ENCODE data around the gene CARD11. TPM values are rescaled to one million over a fixed set of nuclear protein-coding genes. Genes with fewer than 3 reads are reported as not detected.

CARD11 gene
- total and polyA plus RNA-seq, 2 of the 4 experiments (the other 2 are of a cell fraction) = 0.18 to 0.26 TPM

- Histone ChIP-seq H2BK15ac (ENCODE audit: low read depth, low read length) (no peak overlapping the region), H3K23ac (ENCODE audit: low read depth, low read length) (no peak overlapping the region)
- CTCF ChIA-PET = no interaction called here
Observed at GRCh38 chr7:2897023-2897422, 146.6 kb downstream of the CARD11 start.

More at GRCh38 chr7:2897023-2897422, 146.6 kb downstream of the CARD11 start:
- intact Hi-C loops (cut with micrococcal nuclease) = no loop called here
- no peak overlapping the region for H3K14ac ChIP-seq (replicated peaks; ENCODE audit: low read depth, low read length)
- H3K9me3 ChIP-seq (ENCODE audit: control insufficient read depth, insufficient read depth, low read length) = peaks cover 4% of the 10 kb centered on the region
- H2AK9ac ChIP-seq (replicated peaks; ENCODE audit: low read depth, low read length, poor library complexity) = no peak overlapping the region
- ATAC-seq (ENCODE audit: low read depth) (no peak), DNase-seq (no peak)
- H2BK120ac ChIP-seq (ENCODE audit: low read depth, low read length) = no peak overlapping the region
- H3K27me3 ChIP-seq (ENCODE audit: control insufficient read depth, insufficient read depth, low read length) = no peaks in the 10 kb centered on the region; the same call in 1 of the 2 replicates
- no peak overlapping the region for H2AK5ac ChIP-seq (ENCODE audit: low read depth, low read length)
- no peak overlapping the region for H2BK20ac ChIP-seq (ENCODE audit: low read depth, low read length)
- H2BK5ac ChIP-seq (ENCODE audit: low read depth, low read length, poor library complexity, severe bottlenecking) = no peak overlapping the region
- in situ Hi-C loops (cut with MboI; ENCODE audit: low sequenced_read_pairs) = no loop called here
- no peak overlapping the region for H3K27ac ChIP-seq (ENCODE audit: insufficient read depth, low read length)
- no TSS peak for BruUV-seq (replicated peaks)
- no peak overlapping the region for H2AFZ ChIP-seq (replicated peaks; ENCODE audit: low read length, poor library complexity)
- no peak overlapping the region for H3K4ac ChIP-seq (ENCODE audit: low read depth, low read length)
- H3K36me3 ChIP-seq (ENCODE audit: control insufficient read depth, insufficient read depth, low read length) = no peaks in the 10 kb centered on the region
- no peak overlapping the region for H3K9ac ChIP-seq (ENCODE audit: low read depth, low read length)
- no peaks in the 10 kb centered on the region for H4K20me1 ChIP-seq (ENCODE audit: insufficient read depth, low read length)
- H3K18ac ChIP-seq (ENCODE audit: low read depth, low read length) = no peak overlapping the region
- H3K56ac ChIP-seq (ENCODE audit: extremely low read depth, insufficient read depth, low read length) = no peak overlapping the region
- no peak overlapping the region for H4K91ac ChIP-seq (ENCODE audit: insufficient read depth, low read depth, low read length)
- no peaks in the 10 kb centered on the region for H3K79me1 ChIP-seq (ENCODE audit: low read depth in 1 of 2, low read length in 2 of 2)
- dilution Hi-C loops (cut with HindIII; ENCODE audit: low sequenced_read_pairs, unreplicated experiment) = no loop called here
- 68% methylated on average over 7 of the region's 13 CpGs; no CpG with 5 or more reads in 1 of the 2 experiments for whole genome bisulfite sequencing, 2 experiments (ENCODE audit: extremely low coverage in 2 of 2, insufficient read length in 1 of 2)
- no peak overlapping the region for H4K5ac ChIP-seq (ENCODE audit: low read depth, low read length)
- no peaks in the 10 kb centered on the region for H3K9me1 ChIP-seq (ENCODE audit: insufficient read depth, low read length)
- POLR2A ChIA-PET (ENCODE audit: unreplicated experiment) = no interaction called here
- no peak overlapping the region for H3K4me2 ChIP-seq (ENCODE audit: low read depth, low read length)
- TF ChIP-seq RAD21 (IDR thresholded peaks at IDR 0.05; ENCODE audit: low read length) (no peak), POLR2A (IDR thresholded peaks at IDR 0.05; ENCODE audit: low read depth, low read length) (no peak), USF2 (IDR thresholded peaks at IDR 0.05; ENCODE audit: low read depth, low read length) (no peak), ELK1 (IDR thresholded peaks at IDR 0.05; ENCODE audit: borderline replicate concordance, low read depth, low read length) (no peak), RCOR1 (IDR thresholded peaks at IDR 0.05; ENCODE audit: insufficient replicate concordance, low read length) (no peak), BHLHE40 (IDR thresholded peaks at IDR 0.05; ENCODE audit: low read depth, low read length) (no peak)
- H3K4me3 ChIP-seq (ENCODE audit: insufficient read depth, low read depth, low read length) = no peak overlapping the region
- H4K8ac ChIP-seq (ENCODE audit: low read depth in 2 of 2, low read length in 2 of 2) = no peak overlapping the region
- H3K4me1 ChIP-seq (ENCODE audit: control insufficient read depth, insufficient read depth, low read length) = no peaks in the 10 kb centered on the region

Measured in IMR-90 (cell line).